Measurements from ENCODE around the gene FKBP1C.

FKBP1C gene

GRCh38 chr6:63245420-63245819 lies 34.2 kb downstream of the FKBP1C start:
- H3K4me3 ChIP-seq (ENCODE audit: control insufficient read depth, low read depth, low read length), result no peak overlapping the region
- DNase-seq (ENCODE audit: low read depth), result no peak
- no peak for TF ChIP-seq CTCF (conservative IDR thresholded peaks at IDR 0.05; ENCODE audit: control insufficient read depth, insufficient read depth, low read depth, low read length)

GRCh38 chr6:63245909-63246308 lies 34.6 kb downstream of the FKBP1C start:
- no peak overlapping the region for H3K4me3 ChIP-seq (ENCODE audit: control insufficient read depth, low read depth, low read length)
- no peak for TF ChIP-seq CTCF (conservative IDR thresholded peaks at IDR 0.05; ENCODE audit: control insufficient read depth, insufficient read depth, low read depth, low read length)
- DNase-seq (ENCODE audit: low read depth), result no peak

- TF ChIP-seq CTCF (conservative IDR thresholded peaks at IDR 0.05; ENCODE audit: control insufficient read depth, insufficient read depth, low read depth, low read length), result no peak
- no peak for DNase-seq (ENCODE audit: low read depth)
- no peak overlapping the region for H3K4me3 ChIP-seq (ENCODE audit: control insufficient read depth, low read depth, low read length)
These were observed 35.3 kb downstream of the FKBP1C start for GRCh38 chr6:63246581-63246980.

- no peak for TF ChIP-seq CTCF (conservative IDR thresholded peaks at IDR 0.05; ENCODE audit: control insufficient read depth, insufficient read depth, low read depth, low read length)
- no peak overlapping the region for H3K4me3 ChIP-seq (ENCODE audit: control insufficient read depth, low read depth, low read length)
- no peak for DNase-seq (ENCODE audit: low read depth)
These were observed 38.7 kb downstream of the FKBP1C start for GRCh38 chr6:63249875-63250482.

- no peak overlapping the region for H3K4me3 ChIP-seq (ENCODE audit: control insufficient read depth, low read depth, low read length)
- TF ChIP-seq CTCF (conservative IDR thresholded peaks at IDR 0.05; ENCODE audit: control insufficient read depth, insufficient read depth, low read depth, low read length), result no peak
- no peak for DNase-seq (ENCODE audit: low read depth)
These were observed 47.9 kb downstream of the FKBP1C start for GRCh38 chr6:63259153-63259552.

GRCh38 chr6:63261820-63262219 lies 50.6 kb downstream of the FKBP1C start:
- H3K4me3 ChIP-seq (ENCODE audit: control insufficient read depth, low read depth, low read length), result no peak overlapping the region
- no peak for TF ChIP-seq CTCF (conservative IDR thresholded peaks at IDR 0.05; ENCODE audit: control insufficient read depth, insufficient read depth, low read depth, low read length)
- DNase-seq (ENCODE audit: low read depth), result no peak

All from fibroblast of mammary gland (primary cell).